Astrocyte of the spinal cord (primary cell): Measurements from ENCODE around the gene FMO3.

Experiments used
- DNase-seq: peaks from one replicate; pipeline ENCODE4 v3.0.0; 2011; ENCODE audit warnings: low read depth, low spot score
- H3K4me3 ChIP-seq: 2 replicates; pipeline ENCODE4 v1.5.1; 2011; ENCODE audit warnings: low read depth, mild to moderate bottlenecking, low read length, moderate library complexity
- CTCF ChIP-seq: IDR thresholded peaks from 2 replicates; pipeline ENCODE4 v1.5.1; 2012; ENCODE audit warnings: low read depth, mild to moderate bottlenecking, low read length, inconsistent platforms
- in situ Hi-C: cut with HindIII; loops from 2 replicates; pipeline ENCODE4 v1.10.0; 2017; ENCODE audit warnings: low sequenced_read_pairs

Gene FMO3

GRCh38 chr1:171090604-171091003 is at the start of gene FMO3:
Gene FMO3, plus strand, starts transcription at chr1:171090905. Its CDS starts 1,754 bp downstream, at chr1:171092659.
- no peak for TF ChIP-seq CTCF

GRCh38 chr1:171048014-171048413 is 42.7 kb upstream of the FMO3 start:
- TF ChIP-seq CTCF, result no peak
- H3K4me3 ChIP-seq, result no peak overlapping the region
- in situ Hi-C loops, result no loop called here
- no peak for DNase-seq

More at GRCh38 chr1:171090604-171091003, at the start of gene FMO3:
- in situ Hi-C loops, result no loop called here
- no peak within 1 kb of the TSS for H3K4me3 ChIP-seq
- no peak for DNase-seq

GRCh38 chr1:171052977-171053376 is 37.7 kb upstream of the FMO3 start:
- in situ Hi-C loops, result no loop called here
- TF ChIP-seq CTCF, result no peak
- no peak for DNase-seq
- no peak overlapping the region for H3K4me3 ChIP-seq

GRCh38 chr1:171055966-171056643 is 34.6 kb upstream of the FMO3 start:
- TF ChIP-seq CTCF, result no peak
- in situ Hi-C loops, result no loop called here
- no peak for DNase-seq
- H3K4me3 ChIP-seq, result no peak overlapping the region

- TF ChIP-seq CTCF, result no peak
- no peak overlapping the region for H3K4me3 ChIP-seq
- in situ Hi-C loops, result no loop called here
- DNase-seq, result no peak
Measured at GRCh38 chr1:171061425-171062143, 29.1 kb upstream of the FMO3 start.

GRCh38 chr1:171062902-171063301 is 27.8 kb upstream of the FMO3 start:
- no peak for TF ChIP-seq CTCF
- H3K4me3 ChIP-seq, result no peak overlapping the region
- in situ Hi-C loops, result no loop called here
- DNase-seq, result no peak
